Measurements from ENCODE around the gene HMGN2.
"Not testable (repeated sequence)": the region's sequence is repeated elsewhere in the genome, so short reads cannot be mapped to it uniquely, and the experiment has no call there.

Gene HMGN2

DNA sequence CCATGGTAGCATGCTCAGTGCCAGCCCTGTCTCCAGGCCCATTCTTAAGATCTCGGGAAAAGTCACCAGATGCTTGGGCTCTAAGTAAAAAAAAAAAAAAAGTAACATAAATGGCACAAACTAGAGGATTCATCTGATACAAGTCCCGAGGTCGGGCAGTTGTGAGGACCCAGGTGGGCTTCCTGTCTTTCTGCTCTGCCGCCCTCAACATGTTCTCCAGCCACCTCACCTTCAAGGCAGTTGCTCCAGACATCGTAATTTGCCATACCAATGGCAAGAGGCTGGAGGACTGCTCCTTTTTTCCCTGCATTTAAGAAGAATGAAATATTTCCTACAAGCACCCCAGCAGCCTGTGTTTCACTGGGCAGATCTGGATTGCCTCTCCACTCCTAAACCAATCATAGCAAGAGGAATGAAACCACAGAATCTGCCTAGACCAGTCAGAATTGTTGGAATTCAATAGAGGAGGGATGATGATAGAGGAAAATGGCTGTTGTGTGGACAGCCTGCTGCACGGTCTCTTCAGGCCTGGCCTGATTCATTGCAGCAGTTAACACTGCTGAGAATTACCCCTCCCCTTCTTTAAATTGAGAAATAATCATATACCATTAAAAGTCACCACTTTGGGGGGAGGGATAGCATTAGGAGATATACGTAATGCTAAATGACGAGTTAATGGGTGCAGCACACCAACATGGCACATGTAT is 5.4 kb downstream of the HMGN2 start:
- DNase-seq, result no peak
- no peak for ATAC-seq

DNA sequence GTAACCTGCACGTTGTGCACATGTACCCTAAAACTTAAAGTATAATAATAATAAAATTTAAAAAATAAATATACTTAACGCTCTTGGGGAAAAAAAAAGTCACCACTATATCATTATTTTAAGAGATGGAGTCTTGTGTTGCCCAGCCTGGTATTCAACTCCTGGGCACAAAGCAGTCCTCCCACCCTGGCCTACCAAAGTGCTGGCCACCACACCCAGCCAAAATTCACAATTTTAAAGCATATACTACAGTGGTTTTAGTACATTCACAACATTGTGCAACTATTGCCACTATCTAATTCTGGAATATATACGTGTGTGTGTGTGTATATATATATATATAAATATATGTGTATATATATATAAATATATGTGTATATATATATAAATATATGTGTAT is 5.9 kb downstream of the HMGN2 start:
- no peak for ATAC-seq

DNA sequence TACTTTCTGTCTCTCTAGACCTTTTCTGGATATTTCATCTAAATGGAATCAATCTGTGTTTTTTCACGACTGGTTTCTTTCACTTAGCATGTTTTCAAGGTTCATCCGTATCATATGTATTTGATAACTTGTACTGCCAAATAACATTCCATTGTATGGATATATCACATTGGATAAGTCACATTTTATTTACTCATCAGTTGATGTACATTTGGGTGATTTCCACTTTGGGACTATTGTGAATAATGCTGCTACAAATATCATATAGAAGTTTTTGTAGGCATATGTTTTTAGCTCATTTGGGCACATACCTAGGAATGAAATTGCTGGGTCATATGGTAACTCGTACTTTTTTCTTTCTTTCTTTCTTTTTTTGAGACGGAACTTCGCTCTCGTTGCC is 6.7 kb downstream of the HMGN2 start:
- ATAC-seq (no peak), DNase-seq (no peak)

More for the DNA sequence above, 5.9 kb downstream of the HMGN2 start:
- DNase-seq, result no peak

DNA sequence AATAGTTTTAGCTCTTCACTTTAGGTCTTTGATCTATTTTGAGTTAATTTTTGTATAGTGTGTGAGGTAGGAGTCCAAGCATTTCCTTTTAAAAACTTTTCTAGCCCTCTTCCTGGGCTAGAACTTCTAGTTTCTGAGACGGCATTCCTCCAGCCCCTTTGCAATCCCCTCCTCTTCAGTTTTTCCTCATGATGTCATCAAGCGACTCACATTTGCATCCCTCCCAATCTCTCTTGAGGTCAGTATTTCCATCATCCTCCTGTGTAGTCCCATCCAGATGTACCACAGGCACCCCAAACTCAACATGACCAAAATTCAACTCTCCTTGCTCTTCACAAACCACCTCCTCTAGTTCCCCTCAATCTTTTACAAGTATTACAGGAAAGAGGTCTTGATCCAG is 10.7 kb downstream of the HMGN2 start:
- DNase-seq, result no peak
- peak; percentile 33 for ATAC-seq

DNA sequence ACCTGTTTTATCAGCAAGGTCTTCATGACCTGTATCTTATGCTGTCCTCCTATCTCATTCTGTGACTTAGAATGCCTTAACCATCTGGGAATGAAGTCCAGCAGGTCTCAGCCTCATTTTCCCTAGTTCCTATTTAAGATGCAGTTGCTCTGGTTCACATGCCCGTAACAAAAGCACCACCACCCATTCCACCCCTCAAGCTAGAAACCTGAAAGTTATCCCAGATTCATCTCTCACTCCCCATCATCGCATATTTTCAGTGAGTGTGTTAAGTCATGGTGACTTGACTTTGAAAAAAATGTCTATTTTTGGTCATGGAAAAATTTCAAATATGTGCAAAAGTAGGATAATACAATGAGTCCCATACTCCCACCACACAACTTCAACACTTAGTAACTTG is 11.7 kb downstream of the HMGN2 start:
- DNase-seq, result no peak
- no peak for ATAC-seq

DNA sequence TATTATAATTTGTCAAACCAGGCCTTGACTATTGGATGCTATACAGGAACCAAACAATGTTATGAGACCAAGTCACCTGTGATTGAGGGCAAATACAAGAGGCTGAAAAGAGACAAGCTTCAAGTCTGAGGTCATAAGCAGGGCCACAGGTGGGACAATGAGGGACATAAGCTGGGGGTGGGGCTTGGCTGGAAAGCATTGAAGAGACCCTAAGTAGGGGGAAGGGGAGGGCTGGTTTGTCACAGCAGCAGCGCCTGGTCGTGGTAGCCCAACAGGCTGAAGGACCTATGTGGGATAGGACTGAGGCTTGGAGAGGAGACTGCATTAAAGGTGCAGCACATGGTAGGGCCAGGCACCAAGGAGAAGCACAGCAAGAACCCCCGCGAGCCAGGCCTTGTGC is 17.9 kb downstream of the HMGN2 start:
- no peak for DNase-seq
- peak; percentile 9 for ATAC-seq

DNA sequence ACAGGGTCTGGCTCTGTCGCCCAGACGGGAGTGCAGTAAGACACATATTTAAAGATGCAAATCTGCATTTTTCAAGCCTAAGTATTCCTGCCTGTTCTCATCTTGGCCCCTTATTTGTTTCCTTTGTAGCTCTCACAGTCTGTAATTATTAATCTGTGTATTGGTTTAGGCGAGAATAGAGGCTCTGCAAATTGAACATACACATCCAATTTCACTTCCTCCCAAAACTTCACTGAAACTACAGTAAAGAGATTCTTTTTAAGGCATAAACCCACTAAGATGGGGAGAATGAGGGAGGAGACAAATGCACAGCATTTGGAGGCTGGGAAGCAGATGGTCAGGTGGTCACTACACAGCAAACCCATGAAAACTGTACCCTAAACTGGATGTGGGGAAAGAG is 21.0 kb downstream of the HMGN2 start:
- ATAC-seq (no peak), DNase-seq (no peak)

DNA sequence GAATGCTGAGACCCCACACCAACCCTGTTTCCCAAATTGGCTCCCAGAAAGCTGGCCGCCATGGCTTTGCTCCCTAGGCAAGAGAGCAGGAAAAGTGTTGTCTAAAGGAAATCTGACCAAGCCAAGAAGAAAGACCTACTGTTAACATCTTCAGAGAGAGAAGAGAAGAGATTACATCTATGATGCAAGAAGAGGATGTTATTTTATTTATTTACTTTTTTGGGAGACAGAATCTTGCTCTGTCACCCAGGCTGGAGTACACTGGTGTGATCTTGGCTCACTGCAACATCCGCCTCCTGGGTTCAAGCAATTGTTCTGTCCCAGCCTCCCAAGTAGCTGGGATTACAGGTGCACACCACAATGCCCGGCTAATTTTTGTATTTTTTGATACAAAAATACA is 21.7 kb downstream of the HMGN2 start:
- no peak for ATAC-seq
- no peak for DNase-seq

DNA sequence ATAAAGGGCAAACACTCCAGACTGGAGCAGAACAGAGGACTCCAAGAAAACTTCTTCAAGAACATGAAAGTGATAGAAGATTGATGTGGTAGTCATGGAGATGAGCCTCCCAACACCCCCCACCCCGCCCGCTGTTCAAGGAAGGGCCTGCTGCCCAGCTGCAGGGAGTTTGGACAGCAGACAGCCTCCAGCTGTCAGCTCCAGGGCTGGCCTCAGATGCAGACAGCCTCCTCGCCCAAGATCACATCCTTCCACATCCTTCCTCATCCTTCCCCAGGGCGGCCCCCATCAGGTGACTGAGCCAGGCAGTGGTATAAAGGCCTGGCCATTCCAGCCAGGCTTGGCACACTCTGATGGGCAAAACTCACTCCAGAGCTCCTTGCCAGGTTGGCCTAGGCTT is 24.6 kb downstream of the HMGN2 start:
- DNase-seq, result no peak
- ATAC-seq, result no peak

DNA sequence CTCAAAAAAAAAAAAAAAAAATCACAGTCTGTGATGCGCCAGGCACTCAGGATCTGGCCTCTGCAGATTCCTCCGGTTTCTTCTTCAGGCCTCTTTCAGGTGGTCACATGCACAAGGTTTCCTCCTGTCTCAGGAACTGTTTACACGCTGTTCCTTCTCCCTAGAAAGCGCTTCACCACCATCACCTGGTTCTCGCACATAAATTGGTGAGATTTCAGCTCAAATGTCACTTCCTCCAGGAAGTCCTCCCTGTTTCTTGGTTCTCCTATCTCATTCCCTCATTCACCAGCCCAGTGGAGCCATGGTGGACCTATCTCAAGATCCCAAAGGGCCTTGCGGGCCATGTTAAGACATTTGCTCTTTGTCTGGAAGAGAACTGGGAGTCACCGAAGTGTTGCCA is 26.7 kb downstream of the HMGN2 start:
- DNase-seq, result no peak
- no peak for ATAC-seq

DNA sequence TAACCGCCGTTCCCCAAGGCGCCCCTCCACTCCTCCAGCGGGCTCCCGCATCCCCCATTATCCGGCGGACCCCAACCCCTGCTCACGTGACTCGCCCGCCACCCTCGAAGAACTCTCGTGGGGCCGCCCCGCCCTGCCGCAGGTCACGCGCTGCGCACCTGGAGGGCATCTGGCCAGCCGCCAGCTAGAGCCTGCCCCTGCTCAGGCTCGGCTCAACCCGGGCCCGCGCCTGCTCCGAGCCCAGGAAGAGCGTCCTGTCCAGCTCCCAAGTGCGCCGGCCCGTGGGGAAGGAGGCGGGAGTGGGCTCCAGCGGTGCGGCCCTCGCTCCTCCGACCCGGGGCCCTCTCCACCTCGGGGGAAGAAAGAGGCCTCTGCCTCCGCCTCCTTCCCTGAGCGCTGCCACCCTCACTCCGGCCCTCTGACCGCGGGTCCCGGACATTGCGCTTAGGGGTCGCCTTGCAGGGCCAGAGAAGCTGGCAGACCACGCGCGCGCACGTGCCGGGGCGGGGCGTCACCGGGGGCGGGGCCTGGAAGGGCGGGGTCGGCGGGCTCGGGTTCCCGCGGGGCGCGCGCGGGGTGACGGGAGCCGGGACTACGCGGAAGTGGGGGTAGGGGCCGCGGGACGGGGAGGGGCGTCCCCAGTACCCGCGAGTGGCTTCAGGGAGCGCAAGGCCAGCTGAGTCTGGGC is 28.4 kb downstream of the HMGN2 start:
- peak; percentile 74 for ATAC-seq
- DNase-seq, result peak; percentile 97

DNA sequence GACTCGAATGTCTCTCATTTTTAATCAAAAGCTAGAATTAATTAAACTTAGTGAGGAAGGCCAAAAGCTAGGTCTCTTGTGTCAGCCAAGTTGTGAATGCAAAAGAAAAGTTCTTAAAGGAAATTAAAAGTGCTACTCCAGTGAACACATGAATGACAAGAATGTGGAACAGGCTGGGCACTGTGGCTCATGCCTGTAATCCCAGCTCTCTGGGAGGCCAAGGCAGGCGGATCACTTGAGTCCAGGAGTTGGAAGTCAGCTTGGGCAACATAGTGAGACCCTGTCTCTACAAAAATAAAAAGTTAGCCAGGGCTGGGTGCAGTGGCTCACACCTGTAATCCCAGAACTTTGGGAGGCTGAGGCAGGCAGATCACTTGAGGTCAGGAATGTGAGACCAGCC is 38.5 kb downstream of the HMGN2 start:
- ATAC-seq, DNase-seq: not testable (repeated sequence)

DNA sequence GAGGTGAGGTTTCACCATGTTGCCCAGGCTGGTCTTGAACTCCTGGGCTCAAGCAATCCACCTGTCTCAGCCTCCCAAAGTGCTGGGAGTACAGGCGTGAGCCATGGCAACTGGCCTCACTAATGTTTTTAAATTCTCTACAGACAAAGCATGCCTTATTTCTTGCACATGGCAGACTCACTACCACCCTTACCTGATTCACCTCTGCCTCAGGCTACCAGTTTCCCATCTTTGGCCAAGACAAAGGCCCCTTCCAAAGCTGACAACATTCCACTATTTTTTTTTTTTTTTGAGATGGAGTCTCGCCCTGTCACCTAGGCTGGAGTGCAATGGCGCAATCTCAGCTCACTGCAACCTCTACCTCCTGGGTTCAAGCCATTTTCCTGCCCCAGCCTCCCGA is 43.6 kb downstream of the HMGN2 start:
- not testable (repeated sequence) for ATAC-seq, DNase-seq

DNA sequence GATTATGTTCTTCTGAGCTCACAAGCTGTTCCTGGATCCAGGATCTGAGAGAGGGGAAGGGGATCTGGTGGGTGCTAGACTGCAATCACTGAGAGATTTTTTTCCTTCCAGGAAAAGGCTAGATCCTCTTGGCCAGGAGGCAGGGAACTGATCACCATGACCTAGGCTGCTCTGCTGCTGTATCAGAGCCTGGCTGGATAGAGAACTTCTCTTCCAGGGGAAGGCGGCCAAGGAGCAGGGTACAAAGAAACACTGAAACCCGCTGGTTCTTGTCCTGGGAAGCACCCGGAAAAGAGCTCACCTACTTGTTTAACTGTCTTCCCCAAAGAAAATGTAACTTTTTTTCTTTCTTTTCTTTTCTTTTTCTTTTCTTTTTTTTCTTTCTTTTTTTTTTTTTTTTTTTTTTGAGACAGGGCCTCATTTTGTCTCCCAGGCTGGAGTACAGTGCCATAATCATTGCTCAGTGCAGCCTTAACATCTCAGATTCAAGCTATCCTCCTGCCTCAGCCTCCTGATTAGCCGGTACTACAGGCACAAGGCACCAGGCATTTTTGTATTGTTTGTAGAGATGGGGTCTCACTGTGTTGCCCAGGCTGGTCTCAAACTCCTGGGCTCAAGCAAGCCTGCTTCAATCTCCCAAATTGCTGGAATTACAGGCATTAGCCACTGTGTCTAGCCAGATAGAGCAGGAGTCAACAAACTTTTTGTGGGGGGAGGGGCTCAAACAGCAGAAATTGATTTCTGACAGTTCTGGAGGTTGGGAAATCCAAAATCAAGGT is 44.9 kb downstream of the HMGN2 start:
- ATAC-seq (no peak), DNase-seq (no peak)

DNA sequence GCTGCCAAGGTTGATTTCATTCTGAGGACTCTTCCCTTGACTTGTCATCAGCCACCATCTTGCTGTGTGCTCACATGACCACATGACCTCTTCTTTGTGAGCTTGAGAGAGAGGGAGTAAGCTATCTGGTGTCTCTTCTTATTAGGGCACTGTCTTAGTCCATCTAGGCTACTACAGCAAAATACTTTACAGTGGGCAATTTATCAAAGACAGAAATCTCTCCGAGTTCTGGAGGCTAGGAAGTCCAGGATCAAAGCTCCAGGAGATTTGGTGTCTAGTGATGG is 45.5 kb downstream of the HMGN2 start:
- DNase-seq (no peak), ATAC-seq (no peak)

DNA sequence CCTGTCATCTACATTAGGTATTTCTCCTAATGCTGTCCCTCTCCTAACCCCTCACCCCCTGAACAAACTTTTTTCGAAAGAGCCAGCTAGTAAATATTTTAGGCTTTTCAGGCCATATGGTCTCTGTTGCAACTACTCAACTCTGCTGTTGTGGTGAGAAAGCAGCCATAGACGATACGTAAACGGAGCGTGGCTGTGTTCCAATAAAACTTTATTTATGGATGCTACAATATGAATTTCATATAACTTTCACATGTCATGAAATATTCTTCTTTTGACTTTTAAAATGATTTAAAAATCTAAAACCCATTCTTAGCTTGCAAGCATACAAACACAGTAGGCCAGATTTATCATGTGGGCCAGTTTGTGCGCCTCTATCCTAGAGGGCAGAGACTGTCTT is 46.1 kb downstream of the HMGN2 start:
- no peak for ATAC-seq
- no peak for DNase-seq

DNA sequence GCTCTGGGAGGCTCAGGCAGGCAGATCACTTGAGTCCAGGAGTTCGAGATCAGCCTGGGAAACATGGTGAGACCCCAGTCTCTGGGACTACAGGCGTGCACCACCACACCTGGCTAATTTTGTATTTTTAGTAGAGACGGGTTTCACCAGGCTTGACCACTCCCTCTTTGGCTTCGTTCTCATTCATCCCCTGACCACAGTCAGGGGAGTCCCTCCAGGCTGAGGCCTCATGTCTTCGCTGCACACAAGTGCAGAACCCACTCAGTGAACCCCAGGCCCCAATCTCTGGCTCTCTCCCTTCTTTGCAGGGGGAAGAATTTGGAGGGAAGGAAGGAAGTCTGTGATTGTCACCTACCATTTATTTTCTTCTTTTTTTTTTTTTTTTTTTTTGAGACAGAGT is 48.1 kb downstream of the HMGN2 start:
- DNase-seq (no peak), ATAC-seq (no peak)

DNA sequence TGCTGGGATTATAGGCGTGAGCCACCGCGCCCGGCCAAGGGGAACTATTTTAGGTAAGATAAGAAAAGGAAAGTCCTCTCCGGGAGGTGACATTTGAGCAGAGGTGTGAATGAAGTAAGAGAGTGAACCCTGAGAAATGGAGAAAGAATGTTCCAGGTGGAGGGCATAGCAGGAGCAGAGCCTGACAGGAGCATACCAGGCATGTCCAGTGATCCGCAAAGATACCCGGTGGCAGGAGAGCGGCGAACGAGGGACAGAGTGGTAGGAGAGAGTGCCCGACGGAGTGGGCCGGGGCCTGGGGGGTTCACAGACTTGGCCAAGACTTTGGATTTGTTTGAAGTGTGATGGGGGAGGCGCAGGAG is 49.4 kb downstream of the HMGN2 start:
- no peak for ATAC-seq
- DNase-seq, result no peak

DNA sequence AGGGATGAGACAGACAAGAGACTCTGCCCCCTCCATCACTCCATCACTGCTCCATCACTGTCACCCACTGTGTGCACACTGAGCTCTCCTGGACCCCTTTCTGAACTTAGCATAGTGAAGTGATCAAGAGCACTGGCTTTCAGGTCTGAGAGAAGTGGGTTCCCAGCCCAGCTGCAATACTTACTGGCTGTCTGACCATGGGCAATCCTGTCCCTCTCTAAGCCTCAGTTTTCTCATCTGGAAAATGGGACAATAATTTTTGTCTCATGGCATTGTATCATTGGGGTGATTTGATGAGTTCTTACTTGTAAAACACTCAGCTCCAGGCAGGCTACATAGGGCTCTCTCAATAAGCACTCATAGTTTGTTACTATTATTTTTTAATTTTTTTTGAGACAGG is 49.8 kb downstream of the HMGN2 start:
- ATAC-seq (no peak), DNase-seq (no peak)

DNA sequence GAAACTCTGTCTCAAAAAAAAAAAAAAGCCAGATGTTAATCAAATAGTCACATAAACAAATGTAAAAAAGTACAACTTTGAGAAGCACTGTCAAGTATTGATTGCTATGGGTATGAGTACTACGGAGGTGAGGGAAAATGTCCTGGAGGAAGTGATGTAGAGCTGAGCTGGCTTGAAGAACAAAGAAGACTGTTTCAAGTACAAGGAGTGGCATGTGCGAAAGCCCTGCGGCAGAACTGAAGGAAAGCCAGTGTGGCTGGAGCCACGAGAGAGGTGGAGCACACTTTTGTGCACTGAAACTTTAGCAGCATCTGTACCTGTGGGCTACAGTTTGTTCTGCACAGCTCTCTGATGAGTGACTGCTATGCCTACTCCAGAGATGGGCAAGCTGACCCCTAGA is 51.9 kb downstream of the HMGN2 start:
- ATAC-seq (peak; percentile 52), DNase-seq (no peak)

Measured in stimulated activated naive CD8-positive, alpha-beta T cell treated with anti-CD3 and anti-CD28 coated beads, Interleukin-15, Interleukin-2, amounts not matched to agents 100 U/mL and 50 U/mL, for 24 hours (primary cell).